Gastrocnemius medialis (tissue), 4 donors: ENCODE measurements around the gene CABP7. TPM values are rescaled to one million over a fixed set of nuclear protein-coding genes. Genes with fewer than 3 reads are reported as not detected.

Source experiments
- ATAC-seq, 2 donors: fragments of 150-250 bp; one replicate each; pipeline ENCODE4 v1.9.1; 2016
- DNase-seq, 2 donors: peaks; one replicate each; pipeline ENCODE4 v3.0.0-alpha.2; 2019
- H3K27ac ChIP-seq, 4 donors: fragments of 200-600 bp; sonication (generic); 1 replicate in 1 of 4; 2 replicates in 3 of 4; pipeline ENCODE4 v1.5.1; 2016 to 2018; ENCODE audit warnings: mild to moderate bottlenecking in 2 of 4, moderate library complexity in 1 of 4
- H3K27me3 ChIP-seq, 3 donors: fragments of 200-600 bp; sonication (generic) in 2 of 3; 1 replicate in 1 of 3; 2 replicates in 2 of 3; pipeline versions ENCODE4 v1.5.1 to v1.6.0; 2016 to 2019; ENCODE audit warnings: mild to moderate bottlenecking in 1 of 3, moderate library complexity in 1 of 3
- H3K36me3 ChIP-seq, 2 donors: fragments of 200-600 bp; sonication (generic) in 1 of 2; one replicate each; pipeline ENCODE4 v1.5.1; 2017 to 2018
- H3K4me1 ChIP-seq, 2 donors: fragments of 200-600 bp; sonication (generic) in 1 of 2; one replicate each; pipeline ENCODE4 v1.5.1; 2016 to 2017; ENCODE audit warnings: mild to moderate bottlenecking in 2 of 2
- H3K4me3 ChIP-seq, 4 donors: fragments of 200-600 bp; sonication (generic) in 3 of 4; 1 replicate in 1 of 4; 2 replicates in 3 of 4; pipeline ENCODE4 v1.5.1; 2016 to 2019; ENCODE audit warnings: mild to moderate bottlenecking in 2 of 4
- H3K9me3 ChIP-seq, 3 donors: fragments of 200-600 bp; sonication (generic) in 2 of 3; 1 replicate in 1 of 3; 2 replicates in 2 of 3; pipeline ENCODE4 v1.5.1; 2016 to 2019
- POLR2A ChIP-seq, 2 donors: fragments of 450-650 bp; IDR thresholded peaks; one replicate each; pipeline ENCODE4 v1.6.1; 2017; ENCODE audit warnings: antibody characterized with exemption in 2 of 2, mild to moderate bottlenecking in 2 of 2, moderate library complexity in 2 of 2
- in situ Hi-C, 4 donors: fragments of 200-750 bp; cut with MboI; loops; one replicate each; pipeline versions ENCODE4 v1.15.0 to v1.8.0; 2017; ENCODE audit warnings: low sequenced_read_pairs in 4 of 4
- intact Hi-C: fragments of 100-400 bp; cut with DNase I; formaldehyde crosslinking; loops from one replicate; pipeline ENCODE4 v1.15.1; 2023; ENCODE audit warnings: low total_unique reads
- total RNA-seq, 4 donors: library from RNA; depleted of rRNA; stranded (reverse); fragments of >200 nt; gene quantifications; one replicate each; pipeline versions ENCODE4 v1.1.0 to v1.2.3, GENCODE V29; 2016
- TF ChIP-seq, protein P1 (sequence below), 5 experiments: fragments of 450-650 bp in 3 of 5; fragments of 200-600 bp in 2 of 5; sonication (generic) in 2 of 5; IDR thresholded peaks in 4 of 5; conservative IDR thresholded peaks in 1 of 5; 1 replicate in 4 of 5; 2 replicates in 1 of 5; pipeline ENCODE4 v1.5.1; 2016 to 2019; ENCODE audit warnings: antibody characterized with exemption in 5 of 5, mild to moderate bottlenecking in 3 of 5, moderate library complexity in 3 of 5

The CABP7 gene
- total RNA-seq, 4 donors from 2014 or later = not detected

- Histone ChIP-seq H3K36me3 (no peaks in the 10 kb centered on the region), H3K4me3 (no peak overlapping the region), H3K27ac (no peak overlapping the region), H3K4me1 (peaks cover 19 to 23% of the 10 kb centered on the region in 2 donors), H3K9me3 (no peaks in the 10 kb centered on the region), H3K27me3 (no peaks in the 10 kb centered on the region)
- in situ Hi-C loops (no loop called here), intact Hi-C loops (no loop called here)
- TF ChIP-seq POLR2A (IDR thresholded peaks at IDR 0.05) = no peak
- TF ChIP-seq, protein P1, sequence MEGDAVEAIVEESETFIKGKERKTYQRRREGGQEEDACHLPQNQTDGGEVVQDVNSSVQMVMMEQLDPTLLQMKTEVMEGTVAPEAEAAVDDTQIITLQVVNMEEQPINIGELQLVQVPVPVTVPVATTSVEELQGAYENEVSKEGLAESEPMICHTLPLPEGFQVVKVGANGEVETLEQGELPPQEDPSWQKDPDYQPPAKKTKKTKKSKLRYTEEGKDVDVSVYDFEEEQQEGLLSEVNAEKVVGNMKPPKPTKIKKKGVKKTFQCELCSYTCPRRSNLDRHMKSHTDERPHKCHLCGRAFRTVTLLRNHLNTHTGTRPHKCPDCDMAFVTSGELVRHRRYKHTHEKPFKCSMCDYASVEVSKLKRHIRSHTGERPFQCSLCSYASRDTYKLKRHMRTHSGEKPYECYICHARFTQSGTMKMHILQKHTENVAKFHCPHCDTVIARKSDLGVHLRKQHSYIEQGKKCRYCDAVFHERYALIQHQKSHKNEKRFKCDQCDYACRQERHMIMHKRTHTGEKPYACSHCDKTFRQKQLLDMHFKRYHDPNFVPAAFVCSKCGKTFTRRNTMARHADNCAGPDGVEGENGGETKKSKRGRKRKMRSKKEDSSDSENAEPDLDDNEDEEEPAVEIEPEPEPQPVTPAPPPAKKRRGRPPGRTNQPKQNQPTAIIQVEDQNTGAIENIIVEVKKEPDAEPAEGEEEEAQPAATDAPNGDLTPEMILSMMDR (IDR thresholded peaks at IDR 0.05 in 4 of 5, conservative IDR thresholded peaks at IDR 0.05 in 1 of 5) = no peak
- ATAC-seq = no peak
- no peak for DNase-seq
These were observed 13.3 kb upstream of the CABP7 start for GRCh38 chr22:29706486-29706885.

GRCh38 chr22:29707010-29707409, 12.8 kb upstream of the CABP7 start:
- no peak overlapping the region for H3K4me3 ChIP-seq
- ATAC-seq (no peak), DNase-seq (no peak)
- TF ChIP-seq, protein P1 (IDR thresholded peaks at IDR 0.05 in 4 of 5, conservative IDR thresholded peaks at IDR 0.05 in 1 of 5) = no peak
- TF ChIP-seq POLR2A (IDR thresholded peaks at IDR 0.05) = no peak
- no peak overlapping the region for H3K27ac ChIP-seq
- no peaks in the 10 kb centered on the region for H3K9me3 ChIP-seq
- in situ Hi-C loops = no loop called here
- intact Hi-C loops = no loop called here
- H3K27me3 ChIP-seq = no peaks in the 10 kb centered on the region
- H3K4me1 ChIP-seq = peaks cover 19 to 23% of the 10 kb centered on the region in 2 donors
- no peaks in the 10 kb centered on the region for H3K36me3 ChIP-seq

DNA sequence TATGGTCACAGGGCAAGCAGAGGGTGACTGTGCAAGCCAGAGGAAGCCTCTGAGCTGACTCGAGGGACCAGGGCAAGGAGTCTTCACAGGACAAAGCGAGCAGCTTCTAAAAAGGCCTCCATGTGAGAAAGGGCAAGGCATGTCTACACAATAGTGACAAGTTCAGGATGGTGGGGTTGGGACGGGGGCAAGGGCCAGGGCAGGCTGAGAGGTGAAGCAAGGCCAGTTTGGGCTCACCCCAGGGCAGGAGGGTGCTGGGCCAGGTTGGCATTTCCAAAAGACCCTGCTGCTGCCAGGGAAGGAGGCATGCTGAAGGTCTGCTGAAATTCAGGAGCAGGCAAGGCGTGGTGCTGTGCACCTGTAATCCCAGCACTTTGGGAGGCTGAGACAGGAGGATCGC, 12.3 kb upstream of the CABP7 start:
- no peaks in the 10 kb centered on the region for H3K36me3 ChIP-seq
- TF ChIP-seq POLR2A (IDR thresholded peaks at IDR 0.05) = no peak
- TF ChIP-seq, protein P1 (IDR thresholded peaks at IDR 0.05 in 4 of 5, conservative IDR thresholded peaks at IDR 0.05 in 1 of 5) = no peak
- H3K4me1 ChIP-seq = peaks cover 19 to 22% of the 10 kb centered on the region in 2 donors
- intact Hi-C loops (no loop called here), in situ Hi-C loops (no loop called here)
- H3K4me3 ChIP-seq = no peak overlapping the region
- DNase-seq = no peak
- no peaks in the 10 kb centered on the region for H3K27me3 ChIP-seq
- H3K27ac ChIP-seq = no peak overlapping the region
- H3K9me3 ChIP-seq = no peaks in the 10 kb centered on the region
- no peak for ATAC-seq

- in situ Hi-C loops (no loop called here), intact Hi-C loops (no loop called here)
- Histone ChIP-seq H3K4me3 (no peak overlapping the region), H3K9me3 (no peaks in the 10 kb centered on the region), H3K36me3 (no peaks in the 10 kb centered on the region), H3K27ac (no peak overlapping the region), H3K27me3 (no peaks in the 10 kb centered on the region), H3K4me1 (peaks cover 9 to 11% of the 10 kb centered on the region in 2 donors)
- DNase-seq = no peak
- ATAC-seq = peak in 1 of 2 donors; percentile 4
- TF ChIP-seq, protein P1 (IDR thresholded peaks at IDR 0.05 in 4 of 5, conservative IDR thresholded peaks at IDR 0.05 in 1 of 5) = no peak
- TF ChIP-seq POLR2A (IDR thresholded peaks at IDR 0.05) = no peak
These were observed 9.6 kb upstream of the CABP7 start for GRCh38 chr22:29710193-29710592.

GRCh38 chr22:29710922-29711593, 8.7 kb upstream of the CABP7 start:
- in situ Hi-C loops = no loop called here
- Histone ChIP-seq H3K27ac (no peak overlapping the region), H3K4me1 (peaks cover 9% of the 10 kb centered on the region in 2 donors), H3K27me3 (no peaks in the 10 kb centered on the region), H3K9me3 (no peaks in the 10 kb centered on the region), H3K36me3 (no peaks in the 10 kb centered on the region), H3K4me3 (no peak overlapping the region)
- intact Hi-C loops = no loop called here
- ATAC-seq (peak; percentile 75 to 82), DNase-seq (peak; percentile 61 to 73)
- TF ChIP-seq POLR2A (IDR thresholded peaks at IDR 0.05) = no peak
- TF ChIP-seq, protein P1 (IDR thresholded peaks at IDR 0.05 in 4 of 5, conservative IDR thresholded peaks at IDR 0.05 in 1 of 5) = no peak
